SW480 (cell line): ENCODE results near the gene PBLD.
"Not testable (repeated sequence)": the region's sequence is repeated elsewhere in the genome, so short reads cannot be mapped to it uniquely, and the experiment has no call there.

Source experiments
- DNase-seq: peaks from one replicate; pipeline ENCODE4 v3.0.0-alpha.2; 2016; ENCODE audit warnings: low spot score

PBLD gene

DNA sequence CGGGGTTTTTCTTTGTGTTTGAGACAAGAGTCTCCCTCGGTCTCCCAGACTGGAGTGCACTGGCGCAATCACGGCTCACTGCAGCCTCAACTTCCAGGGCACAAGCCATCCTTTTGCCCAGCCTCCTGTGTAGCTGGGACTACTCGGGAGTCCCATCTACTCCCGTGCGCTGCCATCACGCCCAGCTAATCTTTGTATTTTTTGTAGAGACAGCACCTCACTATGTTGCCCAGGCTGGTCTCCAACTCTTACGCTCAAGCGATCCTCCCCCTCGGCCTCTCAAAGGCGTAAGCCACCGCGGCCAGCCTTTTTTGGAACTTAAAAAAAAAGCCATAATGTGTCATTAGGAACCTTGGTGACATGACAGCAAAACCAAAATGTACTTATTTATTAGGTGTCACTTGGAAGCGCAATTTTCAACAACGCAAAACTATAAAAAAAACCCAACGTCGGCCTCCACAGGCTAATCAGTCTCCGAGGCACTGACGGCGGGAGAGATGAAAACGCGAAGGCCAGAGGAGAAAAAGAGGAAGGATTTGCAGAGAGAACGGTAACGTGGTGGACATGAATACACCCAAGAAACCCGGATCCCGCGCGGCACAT, 1.8 kb downstream of the PBLD start:
- peak; percentile 32 for DNase-seq

DNA sequence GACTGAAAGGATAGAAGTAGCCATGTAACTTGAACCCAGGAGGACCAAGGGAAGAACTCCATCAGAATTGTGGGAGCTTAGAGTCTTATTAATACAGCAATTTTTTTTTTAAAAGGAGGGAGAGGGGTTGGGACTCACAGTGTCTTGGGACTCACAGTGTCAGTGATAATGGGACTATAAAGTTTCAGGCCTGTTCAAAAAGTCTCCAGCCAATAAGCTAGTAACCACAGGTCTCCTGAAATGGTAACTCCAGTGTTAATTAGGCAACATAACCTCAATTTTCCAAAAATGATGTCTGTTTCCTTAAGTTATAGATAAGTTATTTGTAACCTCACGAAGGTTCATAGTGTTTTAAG, 3.2 kb downstream of the PBLD start:
- DNase-seq = no peak

DNA sequence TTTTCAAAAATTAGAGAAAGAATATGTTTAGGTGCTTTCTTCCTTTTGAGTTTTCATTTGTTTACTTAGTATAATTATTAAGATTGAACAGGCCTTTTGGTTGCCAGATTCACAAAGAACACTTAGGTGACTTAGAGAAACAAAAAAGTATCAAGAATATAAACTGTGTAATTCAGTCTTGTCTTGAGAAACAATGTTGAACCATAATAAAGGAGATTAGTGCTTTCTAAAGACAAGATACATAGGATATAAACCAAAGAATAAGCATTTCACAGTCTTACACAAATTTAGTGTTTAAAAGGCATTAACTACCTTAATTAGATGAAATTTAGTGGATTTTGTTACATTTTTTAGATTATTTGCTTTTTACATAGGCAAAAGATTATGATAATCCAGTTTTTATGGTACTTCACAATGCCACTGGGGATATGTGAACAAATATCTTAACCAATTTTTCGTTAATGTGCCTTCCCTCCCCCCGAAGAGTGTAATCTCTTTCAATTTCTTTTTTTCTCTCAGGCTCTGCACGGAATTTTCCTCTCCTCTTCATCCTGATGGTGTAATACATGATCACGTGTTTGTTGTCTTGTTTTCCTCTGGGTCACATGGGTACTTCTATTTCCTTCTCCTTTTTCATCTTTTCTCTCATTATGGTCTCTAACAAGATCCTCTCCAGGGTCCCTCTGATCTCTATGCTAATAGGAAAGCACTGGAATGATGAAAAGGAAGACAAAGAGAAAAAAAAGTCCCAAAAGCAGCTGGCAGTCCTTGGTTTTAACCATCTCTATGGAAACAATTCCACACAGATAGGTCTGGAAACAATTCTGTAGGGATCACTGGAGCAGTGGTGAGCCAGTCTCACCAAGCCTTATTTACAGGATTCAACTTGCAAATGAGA, 4.6 kb downstream of the PBLD start:
- peak; percentile 40 for DNase-seq

DNA sequence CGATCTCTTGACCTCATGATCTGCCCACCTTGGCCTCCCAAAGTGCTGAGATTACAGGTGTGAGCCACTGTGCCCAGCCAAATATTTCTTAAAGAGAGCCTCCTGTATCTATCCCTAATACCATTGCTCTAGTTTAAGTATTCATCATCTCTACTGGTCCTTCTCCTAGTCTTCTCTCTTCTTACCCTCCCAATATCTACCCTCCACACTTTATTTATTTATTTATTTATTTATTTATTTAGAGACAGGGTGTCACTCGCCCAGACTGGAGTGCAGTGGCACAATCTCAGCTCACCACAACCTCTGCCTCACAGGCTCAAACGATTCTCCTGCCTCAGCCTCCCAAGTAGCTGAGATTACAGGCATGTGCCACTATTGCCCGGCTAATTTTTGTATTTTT, 8.3 kb downstream of the PBLD start:
- not testable (repeated sequence) for DNase-seq

DNA sequence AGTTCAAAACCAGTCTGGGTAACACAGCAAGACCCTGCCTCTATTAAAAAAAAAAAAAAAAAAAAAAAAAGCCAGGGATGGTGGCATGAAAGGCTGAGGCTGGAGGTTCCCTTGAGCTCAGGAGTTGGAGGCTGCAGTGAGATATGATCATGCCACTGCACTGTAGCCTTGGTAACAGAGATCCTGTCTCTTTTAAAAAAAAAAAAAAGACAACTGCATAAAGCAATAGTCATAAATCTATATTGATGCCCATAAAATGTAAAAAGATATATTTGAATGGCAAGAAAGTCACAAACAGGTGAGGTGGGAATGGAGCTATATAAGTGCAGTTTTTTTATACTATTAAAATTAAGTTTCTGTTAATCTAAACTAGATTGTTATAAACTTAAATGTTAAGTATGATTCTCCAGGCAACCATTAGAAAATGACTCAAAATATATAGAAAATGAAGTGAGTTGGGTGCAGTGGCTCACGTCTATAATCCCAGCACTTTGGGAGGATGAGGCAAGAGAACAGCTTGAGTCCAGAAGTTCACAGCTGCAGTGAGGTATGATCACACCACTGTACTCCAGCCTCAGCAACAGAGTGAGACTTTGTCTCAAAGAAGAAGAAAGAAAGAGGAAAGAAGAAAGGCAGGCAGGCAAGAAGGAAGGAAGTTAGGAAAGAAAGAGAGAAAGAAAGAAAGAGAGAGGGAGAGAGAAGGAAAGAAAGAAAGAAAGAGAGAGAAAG, 14.2 kb downstream of the PBLD start:
- DNase-seq = no peak

DNA sequence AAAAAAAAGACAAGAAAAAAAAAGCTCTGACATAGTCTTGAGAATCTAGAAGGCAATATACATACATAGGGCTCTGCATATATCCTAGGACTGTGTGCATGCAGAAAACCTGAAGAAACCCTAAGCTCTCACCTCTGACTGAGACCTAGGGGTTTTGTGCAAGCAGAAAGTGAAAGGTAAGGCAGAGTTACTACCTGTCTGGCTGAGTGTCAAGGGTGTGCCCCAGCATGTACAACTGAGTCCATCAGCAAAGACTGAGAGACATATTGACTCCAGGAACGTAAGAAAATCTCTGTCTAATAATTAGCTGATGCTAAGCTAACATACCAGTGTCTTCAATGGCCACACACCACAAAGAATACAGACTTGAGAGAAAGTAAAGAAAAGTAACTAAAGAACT, 17.1 kb downstream of the PBLD start:
- no peak for DNase-seq

DNA sequence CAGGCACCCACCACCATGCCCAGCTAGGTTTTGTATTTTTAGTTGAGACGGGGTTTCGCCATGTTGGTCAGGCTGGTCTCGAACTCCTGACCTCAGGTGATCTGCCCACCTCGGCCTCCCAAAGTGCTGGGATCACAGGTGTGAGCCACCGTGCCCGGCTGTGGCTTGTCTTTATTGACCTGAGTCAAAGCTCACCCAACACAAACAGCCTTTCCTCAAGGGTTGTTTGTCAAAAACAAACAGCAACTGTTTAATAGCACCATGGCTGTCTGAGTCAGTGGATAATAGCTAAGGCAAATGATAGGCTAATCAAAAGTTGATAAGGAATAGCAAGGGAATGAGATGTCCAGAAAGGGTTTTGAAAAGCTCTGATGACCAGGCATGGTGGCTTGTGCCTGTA, 17.8 kb downstream of the PBLD start:
- DNase-seq = not testable (repeated sequence)

DNA sequence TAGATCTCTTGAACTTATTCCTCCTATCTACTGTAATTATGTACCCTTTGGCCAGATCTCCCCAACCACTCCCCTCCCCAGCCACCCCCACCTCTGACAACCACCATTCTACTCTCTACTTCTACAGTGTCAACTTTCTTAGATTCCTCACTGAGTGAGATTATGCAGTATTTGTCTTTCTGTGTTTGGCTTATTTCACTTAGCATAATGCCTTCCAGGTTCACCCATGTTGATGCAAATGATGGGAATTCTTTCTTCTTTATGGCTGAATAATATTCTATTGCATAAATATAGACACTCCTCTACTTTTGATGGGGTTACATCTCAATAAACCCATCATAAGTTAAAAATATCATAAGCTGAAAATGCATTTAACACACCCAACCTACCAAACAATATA, 22.2 kb downstream of the PBLD start:
- no peak for DNase-seq

DNA sequence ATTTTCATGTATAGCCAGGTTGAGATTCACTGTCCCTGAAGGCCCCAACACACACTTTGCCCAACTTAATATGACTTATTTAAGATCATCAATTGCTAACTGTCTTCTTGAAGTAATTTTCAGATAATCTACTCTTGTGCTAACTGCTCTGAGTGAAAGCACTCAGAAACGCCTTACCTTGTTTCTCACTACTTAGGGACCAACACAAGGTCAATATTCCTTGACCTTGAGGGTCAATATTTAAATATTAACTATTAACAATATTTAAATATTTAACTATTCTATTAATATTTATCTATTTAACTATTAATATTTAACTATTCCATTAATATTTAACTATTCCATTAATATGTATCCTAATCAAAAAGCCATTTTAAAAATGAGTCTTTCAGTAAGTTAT, 26.9 kb downstream of the PBLD start:
- no peak for DNase-seq

DNA sequence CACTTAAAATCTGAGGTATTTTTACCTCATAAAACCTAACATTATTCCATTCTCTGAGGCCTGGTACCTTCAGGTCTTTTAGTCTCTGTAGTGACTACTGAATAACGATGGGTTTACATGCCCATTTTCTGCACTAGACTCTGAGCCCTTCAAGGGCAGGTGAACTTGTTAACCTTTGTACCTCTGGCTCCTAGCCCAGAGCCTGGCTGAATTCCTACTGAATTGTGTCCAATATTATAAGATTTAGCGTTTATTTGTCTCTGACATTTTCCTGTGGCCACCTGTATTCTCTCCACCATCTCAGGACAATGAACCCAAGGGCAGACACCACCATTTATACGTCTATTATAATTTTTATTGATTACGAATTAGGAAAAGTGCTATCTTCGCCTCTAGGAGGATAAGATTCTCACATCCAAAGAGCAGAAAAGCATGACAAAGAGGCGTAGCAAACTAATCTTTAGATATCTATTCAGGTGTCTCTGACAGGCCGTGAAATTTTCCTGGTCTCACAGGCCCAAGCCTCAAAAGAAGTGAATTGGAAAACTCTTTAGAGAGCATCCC, 28.8 kb downstream of the PBLD start:
- DNase-seq = no peak

DNA sequence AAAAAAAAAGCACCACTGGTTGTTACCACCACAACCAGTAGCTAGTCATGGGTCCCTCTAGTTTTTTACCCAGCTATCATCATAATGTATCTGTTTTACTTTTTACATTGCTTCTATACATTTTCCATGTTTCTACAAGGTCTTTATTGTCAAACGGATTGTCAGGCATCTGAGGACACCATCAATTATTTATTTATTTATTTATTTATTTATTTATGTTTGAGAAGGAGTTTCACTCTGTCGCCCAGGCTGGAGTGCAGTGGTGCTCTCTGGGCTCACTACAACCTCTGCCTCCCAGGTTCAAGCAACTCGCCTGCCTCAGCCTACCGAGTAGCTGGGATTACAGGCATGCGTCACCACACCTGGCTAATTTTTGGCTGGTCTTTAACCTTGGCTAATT, 29.9 kb downstream of the PBLD start:
- no peak for DNase-seq

DNA sequence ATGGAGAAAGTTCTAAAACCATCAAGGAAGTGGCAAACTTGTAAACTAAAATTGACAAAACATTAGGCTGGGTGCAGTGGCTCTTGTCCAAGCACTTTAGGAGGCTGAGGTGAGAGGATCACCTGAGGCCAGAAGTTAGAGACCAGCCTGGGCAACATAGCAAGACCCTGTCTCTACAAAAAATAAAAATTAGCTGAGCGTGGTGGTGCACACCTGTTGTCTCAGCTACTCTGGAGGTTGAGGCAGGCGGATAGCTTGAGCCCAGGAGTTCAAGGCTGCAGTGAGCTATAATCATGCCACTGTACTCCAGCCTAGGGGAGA, 30.3 kb downstream of the PBLD start:
- DNase-seq = no peak

DNA sequence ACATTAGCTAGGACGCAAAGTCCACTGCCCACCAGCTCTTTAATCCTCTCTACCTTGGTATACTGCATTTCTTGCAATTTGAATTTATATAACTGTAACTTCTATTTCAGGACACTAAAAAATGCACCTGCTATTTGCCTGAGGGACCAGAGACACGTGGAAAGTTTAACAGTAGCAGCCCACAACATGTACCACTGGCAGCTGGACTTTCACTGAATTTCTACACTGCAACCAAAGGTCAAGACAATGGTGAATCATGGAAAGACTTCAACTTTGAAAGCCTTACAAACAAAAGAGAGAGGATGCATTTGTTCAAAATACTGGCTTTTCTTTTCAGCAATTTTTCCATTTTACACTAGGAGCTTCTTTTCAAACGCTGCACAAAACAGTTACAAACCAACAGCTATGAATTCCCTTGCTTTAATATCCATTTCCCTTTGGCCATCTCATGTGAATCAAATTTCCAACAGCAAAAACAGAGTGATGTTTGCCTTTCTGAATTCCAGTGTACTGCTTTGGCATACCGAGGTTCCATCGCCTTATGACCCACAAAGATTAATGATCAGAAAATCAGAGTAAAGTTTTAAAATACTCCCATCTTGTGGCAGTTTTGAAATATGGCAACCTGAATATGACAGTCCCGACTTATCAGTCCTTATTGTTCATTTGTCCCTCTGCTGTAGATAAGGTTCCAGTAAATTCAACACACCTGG, 30.8 kb downstream of the PBLD start:
- DNase-seq = peak; percentile 73

DNA sequence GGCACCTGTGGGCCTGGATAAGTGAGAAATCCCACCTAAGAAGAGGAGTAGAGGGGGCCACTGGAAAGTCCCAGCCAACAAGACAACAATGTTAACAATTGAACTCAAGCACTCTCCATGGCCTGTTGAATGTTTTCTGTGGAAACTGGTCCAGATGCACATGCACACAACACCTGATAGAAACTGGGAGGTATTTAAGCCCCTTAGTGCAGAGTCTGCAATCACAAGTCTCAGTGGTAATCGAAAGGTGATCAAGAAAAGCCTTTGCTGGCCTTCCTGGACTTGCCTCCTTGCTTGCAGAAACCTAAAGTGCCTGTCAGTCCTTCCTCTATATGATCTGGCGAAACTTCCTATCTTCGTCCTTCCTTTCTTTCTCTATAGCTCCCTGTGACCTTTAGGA, 31.4 kb downstream of the PBLD start:
- no peak for DNase-seq

DNA sequence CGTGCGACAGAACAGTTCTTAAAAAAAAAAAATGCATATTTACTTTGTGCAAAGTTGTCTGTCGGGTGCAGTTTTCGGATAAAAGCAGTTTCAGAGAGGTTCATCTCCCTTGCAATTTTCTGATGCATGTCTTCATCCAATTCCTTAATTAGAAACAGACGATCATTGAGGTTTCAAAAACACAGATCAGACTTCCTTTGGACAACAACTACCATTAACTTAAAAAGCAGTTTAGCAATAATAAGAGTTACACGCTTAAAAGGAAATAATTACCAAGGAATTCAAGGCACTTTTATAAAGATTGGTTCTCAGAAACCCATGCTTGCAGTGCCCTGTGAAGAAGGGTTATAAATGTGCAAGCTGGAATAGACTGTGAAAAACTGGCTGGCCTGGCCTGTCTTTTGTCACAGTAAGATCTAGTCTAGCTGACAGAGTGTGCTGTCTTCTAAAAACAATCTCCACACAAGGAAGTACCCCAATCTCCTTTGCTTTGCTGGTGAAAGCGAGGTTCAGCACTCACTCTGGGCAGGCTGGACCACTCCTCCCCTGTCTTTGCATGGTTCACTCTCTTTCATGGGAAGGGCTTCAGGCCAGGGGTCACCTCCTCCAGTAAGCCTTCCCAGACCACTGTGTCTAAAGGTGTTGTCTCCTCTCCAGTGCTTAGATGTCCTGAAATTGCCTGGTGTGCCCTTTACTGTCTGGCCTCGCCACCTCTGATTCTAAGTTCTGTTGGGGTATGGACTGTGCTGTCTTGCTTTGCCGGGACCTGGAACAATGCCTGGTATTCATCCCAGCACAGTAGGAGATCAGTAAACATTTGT, 35.7 kb downstream of the PBLD start:
- no peak for DNase-seq

DNA sequence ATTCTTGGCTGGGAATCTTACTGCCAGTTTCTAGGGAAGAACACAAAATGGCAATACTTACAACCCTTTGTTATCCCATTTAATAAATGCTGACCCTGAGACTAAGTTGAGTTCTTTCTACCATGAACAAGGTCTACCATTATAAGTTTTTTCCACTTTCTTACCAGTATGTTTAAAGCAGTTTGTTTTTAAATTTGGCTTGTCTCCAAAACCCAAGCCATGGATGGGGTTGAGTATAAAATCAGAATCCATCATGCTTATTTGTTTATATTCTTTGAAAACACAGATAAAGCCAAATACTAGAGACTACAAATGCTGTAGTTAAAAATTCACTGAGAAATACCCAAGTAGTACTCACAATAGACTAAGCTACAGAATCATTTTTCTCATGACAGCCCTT, 42.0 kb downstream of the PBLD start:
- DNase-seq = no peak

DNA sequence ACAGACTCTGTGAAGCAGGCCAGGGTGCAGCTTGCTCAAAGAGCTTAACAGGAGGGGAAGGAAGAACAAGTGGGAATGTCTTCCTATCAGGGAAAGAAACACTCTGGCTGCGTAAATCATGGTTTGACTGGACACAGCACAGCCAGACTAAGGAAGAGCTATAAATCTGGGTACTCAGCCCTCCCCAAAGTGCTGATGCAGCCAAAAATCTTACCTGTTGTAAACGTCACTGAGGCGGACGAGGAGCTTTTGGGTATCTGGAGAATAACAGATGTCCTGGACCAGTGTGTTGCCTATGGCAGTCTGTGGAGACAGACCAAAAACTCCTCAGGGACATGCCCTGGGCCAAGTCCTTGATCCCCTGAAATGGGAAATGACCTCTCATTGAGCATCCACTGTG, 44.0 kb downstream of the PBLD start:
- DNase-seq = no peak

DNA sequence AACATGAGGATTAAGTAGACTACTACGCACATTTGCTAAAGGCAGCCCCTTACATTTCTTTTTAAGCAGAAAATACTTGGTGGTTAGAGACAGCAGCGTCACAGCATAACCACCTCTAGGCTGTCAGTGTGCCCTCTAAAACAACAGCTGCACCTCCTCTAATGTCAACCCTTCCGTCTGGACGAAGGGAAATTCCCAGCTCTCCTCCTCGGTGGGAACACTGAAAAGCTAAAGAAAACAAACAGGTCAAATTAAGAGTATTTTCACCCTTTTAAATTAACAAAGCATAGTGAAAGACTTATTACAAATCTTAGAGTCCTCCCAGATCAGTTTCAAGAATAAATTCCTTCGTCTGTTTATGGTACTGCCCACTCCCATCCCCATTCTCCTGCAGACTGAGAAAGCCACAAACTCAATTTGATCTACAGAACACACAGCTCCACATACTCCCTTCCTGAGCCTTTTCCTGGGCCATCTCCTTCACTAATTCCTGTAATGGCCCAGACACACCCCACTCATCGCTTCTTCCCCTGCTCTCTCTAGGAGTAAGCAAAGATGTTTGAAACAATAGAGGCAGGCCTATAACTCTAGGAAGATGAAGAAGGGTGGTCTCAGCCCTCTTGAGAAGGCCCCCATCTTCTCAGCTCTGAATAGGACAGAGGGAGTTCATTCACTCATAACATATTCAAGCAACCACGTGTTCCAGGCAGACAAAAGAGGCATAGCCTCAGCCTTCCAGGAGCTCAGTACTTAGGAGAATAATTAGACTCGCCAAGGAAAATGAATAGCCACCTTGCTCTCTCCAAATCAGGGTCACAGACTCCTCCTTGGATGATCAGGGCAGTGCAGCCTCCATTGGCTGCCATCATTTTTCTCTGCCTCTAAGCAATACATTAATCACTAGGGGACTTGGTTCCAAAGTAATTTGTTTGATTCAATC, 48.4 kb downstream of the PBLD start:
- DNase-seq = no peak

DNA sequence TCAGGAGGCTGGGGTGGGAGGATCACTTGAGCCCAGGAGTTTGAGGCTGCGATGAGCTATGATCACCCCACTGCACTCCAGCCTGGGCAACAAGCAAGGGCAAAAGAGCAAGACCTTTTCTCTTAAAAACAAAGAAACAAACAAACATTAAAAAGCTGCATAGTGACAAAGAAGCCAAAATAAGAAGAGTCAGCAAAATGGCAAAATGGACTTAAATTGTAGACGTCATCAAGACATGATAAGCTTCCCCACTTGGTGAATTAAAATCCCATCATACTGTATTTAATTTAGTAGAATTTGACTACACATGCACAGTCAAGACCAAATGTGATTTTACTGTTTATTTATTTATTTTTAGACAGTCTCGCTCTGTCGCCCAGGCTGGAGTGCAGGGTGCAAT, 52.0 kb downstream of the PBLD start:
- no peak for DNase-seq
